PC-9 (cell line): ENCODE measurements around the gene TMEM132C.

Experiments
- EZH2 ChIP-seq: fragments of 200-600 bp; sonication (generic); IDR thresholded peaks from 2 replicates; pipeline ENCODE4 v1.8.0; 2017; ENCODE audit warnings: antibody characterized with exemption, low read depth
- TF ChIP-seq, protein P1 (sequence below): fragments of 200-600 bp; sonication (generic); conservative IDR thresholded peaks from 2 replicates; pipeline ENCODE4 v1.6.1; 2017; ENCODE audit warnings: mixed run types, antibody characterized with exemption, mild to moderate bottlenecking, moderate library complexity

DNA sequence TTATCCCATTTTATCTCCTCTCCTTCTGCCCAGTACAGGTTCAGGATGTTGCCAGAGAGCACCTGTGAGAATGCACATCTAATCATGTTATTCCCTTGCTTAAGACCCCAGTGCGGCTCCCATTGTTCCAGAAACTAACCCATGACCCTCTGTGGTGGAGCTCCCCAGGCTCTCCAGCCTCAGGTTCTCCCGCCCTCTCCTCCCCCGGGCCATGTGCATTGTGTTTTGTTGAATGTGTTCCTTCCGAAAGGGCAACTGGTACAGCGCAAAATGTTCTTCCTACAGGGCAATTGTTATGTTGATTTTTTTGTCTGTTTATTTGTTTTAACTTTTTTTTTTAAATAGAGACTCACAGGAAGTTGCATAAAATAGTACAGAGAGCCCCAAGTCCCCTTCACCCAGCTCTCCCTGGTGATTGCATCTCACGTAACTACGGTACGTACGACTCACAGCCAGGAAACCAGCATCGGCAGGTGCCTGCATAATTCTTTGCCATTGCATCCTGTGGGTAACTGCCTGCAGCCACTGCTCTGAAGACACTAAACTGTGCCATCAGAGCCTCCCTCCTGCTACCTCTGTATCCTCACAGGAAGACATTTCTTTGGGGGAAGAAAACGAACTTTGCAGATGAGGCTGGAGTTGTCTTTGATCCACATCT lies 31.2 kb downstream of the TMEM132C start:
- TF ChIP-seq, protein P1, sequence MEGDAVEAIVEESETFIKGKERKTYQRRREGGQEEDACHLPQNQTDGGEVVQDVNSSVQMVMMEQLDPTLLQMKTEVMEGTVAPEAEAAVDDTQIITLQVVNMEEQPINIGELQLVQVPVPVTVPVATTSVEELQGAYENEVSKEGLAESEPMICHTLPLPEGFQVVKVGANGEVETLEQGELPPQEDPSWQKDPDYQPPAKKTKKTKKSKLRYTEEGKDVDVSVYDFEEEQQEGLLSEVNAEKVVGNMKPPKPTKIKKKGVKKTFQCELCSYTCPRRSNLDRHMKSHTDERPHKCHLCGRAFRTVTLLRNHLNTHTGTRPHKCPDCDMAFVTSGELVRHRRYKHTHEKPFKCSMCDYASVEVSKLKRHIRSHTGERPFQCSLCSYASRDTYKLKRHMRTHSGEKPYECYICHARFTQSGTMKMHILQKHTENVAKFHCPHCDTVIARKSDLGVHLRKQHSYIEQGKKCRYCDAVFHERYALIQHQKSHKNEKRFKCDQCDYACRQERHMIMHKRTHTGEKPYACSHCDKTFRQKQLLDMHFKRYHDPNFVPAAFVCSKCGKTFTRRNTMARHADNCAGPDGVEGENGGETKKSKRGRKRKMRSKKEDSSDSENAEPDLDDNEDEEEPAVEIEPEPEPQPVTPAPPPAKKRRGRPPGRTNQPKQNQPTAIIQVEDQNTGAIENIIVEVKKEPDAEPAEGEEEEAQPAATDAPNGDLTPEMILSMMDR, result no peak
- TF ChIP-seq EZH2, result no peak
